Left renal pelvis (tissue), 4 donors: ENCODE data around the gene PIANP. TPM values are rescaled to one million over a fixed set of nuclear protein-coding genes. Genes with fewer than 3 reads are reported as not detected.
"Not testable (repeated sequence)": the region's sequence is repeated elsewhere in the genome, so short reads cannot be mapped to it uniquely, and the experiment has no call there.

ENCODE experiments used
- DNase-seq, 4 donors: peaks; one replicate each; pipeline ENCODE4 v3.0.0-alpha.2; 2013; ENCODE audit warnings: low read depth in 4 of 4, low spot score in 3 of 4
- polyA plus RNA-seq, 4 donors: library from polyadenylated mRNA; unstranded; fragments of 120-200 nt; gene quantifications; one replicate each; pipeline ENCODE4 v1.2.1, GENCODE V29; 2013; ENCODE audit not compliant: insufficient read length in 4 of 4

PIANP gene
- polyA plus RNA-seq, 4 donors, result 10.4 to 16.3 (median 14.3) TPM

- not testable (repeated sequence) for DNase-seq
These were observed 7.7 kb upstream of the PIANP start for GRCh38 chr12:6708351-6708750.

- no peak for DNase-seq
These were observed 3.0 kb upstream of the PIANP start for GRCh38 chr12:6703631-6704030.

DNA sequence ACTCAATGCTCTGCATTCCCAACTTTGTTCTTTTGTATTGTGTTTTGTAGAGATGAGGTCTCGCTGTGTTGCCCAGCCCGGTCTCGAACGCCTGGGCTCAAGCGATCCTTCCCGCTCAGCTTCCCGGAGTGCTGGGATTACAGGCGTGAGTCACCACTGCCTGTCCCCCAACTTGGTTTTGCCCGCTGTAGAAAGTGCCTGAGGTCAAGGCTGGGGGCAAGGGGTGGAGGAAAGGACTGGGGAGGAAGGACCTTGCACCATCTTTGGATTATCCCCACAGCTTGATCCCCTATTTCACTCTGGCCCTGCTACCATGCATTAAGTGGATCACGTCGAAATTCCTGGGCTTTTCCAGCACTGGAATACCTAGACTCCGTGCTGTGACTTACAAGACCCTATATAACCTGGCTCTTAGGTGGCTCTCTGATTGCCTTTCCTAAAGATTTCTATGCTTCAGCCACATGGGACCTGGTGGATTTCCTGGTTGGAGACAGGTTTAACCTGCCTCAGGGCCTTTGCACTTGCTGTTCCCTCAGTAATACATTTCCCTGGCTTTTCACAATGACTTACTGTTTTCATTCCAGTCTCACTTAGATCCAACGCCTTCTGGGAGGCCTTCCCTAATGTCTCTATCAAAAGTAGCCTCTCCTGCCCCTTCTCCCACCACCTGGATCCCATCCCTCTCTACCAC, 608 bp upstream of the PIANP start:
- no peak for DNase-seq

GRCh38 chr12:6699989-6700645, 498 bp downstream of the PIANP start:
- no peak for DNase-seq

- no peak for DNase-seq
These were observed 1.2 kb downstream of the PIANP start for GRCh38 chr12:6699259-6699988.

GRCh38 chr12:6698352-6699046, 2.1 kb downstream of the PIANP start:
- DNase-seq, result no peak

DNA sequence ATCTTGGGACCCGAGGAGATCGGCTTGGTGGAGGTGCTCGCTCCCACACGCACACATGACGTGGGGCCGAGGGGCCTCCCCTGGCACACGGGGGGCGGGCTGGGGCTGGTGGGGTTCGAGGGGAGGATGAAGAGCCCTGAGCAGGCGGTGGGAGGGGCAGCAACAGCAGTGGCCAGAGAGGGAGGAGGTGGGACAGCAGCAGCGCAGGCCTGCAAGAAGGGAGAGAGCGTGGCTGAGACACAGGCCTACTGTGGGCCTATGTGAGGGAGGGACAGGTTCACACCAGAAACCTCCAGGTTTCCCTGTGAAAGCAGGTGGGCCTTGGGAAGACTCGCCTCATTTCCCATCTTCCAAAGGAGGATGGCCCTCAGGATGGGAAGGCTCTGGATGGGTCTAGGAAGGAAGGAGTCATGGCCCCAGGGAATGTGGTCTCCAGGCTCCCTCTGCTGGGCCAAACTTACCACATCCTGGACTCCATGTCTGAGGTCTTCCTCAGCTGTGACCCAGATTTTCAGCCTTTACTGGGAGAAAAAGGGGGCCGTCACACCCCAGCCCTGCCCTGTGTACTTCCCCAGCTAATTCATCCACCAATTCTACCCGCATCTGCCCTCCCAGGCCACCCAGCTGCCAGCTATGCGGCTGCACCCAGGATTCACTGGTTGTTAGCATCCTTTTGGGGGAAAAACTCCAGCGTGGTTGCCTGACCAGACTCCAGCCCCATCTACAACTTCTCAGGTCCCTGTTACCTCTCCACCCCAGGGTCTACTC, 2.8 kb downstream of the PIANP start:
- DNase-seq, result no peak

- DNase-seq, result no peak
These were observed 3.7 kb downstream of the PIANP start for GRCh38 chr12:6696690-6697583.

- DNase-seq, result no peak
These were observed 5.1 kb downstream of the PIANP start for GRCh38 chr12:6695313-6696045.

GRCh38 chr12:6694701-6695100, 5.9 kb downstream of the PIANP start:
- no peak for DNase-seq

GRCh38 chr12:6693832-6694355, 6.7 kb downstream of the PIANP start:
- no peak for DNase-seq

GRCh38 chr12:6692888-6693287, 7.7 kb downstream of the PIANP start:
- DNase-seq, result no peak

DNA sequence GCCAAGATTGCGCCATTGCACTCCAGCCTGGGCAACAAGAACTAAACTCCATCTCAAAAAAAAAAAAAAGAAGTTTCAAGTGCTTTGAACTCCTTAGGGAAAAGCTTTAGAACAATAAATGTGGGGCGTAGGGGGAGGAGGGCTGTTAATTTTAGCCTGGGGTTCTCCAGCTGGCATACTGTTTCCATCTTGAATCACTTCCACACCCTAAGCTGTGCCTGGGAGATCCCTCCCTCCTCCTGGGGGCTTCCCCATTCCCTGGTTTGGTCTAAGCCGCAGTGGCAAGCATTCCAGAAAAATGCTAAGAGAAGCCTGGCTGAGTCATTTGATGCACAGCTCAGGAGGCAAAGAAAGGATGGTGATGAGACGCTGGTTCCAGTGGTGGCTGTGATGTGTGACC, 9.1 kb downstream of the PIANP start:
- no peak for DNase-seq

DNA sequence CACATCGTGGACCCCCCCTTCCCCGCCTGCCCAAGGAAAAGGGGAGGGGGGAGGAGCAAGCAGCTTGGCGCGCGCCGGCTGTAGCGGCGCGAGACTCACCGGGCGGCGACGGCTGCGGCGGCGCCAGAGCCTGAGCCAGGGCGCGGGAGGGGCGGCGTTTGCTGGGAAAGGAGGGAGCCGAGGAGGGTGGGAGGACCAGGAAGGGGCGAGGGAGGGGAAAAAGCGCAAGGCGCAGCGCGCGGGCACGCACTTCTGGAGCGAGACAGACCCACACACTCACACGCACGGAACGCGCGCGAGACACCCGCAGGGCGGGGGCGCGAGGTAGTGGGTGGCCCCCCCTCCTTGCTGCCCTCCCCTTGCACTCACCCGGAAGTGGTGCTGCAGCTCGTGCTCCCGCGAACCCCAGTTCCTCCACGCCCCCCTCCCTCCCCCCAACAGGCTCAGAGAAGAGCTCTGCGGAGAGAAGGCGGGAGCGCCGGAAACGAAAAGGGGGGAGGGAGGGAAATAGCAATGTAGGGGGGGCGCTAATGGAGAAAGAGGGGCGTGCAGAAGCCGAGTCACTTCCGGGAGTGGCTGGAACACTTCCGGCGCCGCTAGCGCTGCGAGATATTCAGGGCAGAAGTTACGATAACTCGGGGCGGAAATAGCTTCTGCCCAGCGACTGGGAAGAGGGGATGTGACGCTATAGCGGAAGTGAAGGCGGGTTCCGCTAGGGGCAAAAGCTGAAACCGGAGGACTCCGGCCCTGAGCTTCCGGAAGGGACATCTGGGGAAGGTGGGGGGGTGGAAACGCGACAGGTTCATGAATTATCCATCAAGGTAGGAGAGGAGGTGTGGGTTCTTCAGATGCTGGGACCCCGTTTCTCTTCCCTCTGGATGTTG, 11.4 kb downstream of the PIANP start, which contains the start of gene ZNF384:
Gene ZNF384, minus strand, starts transcription at position 377 of the 884 bp plus-strand sequence. CDS start 9,855 bp downstream, outside the sequence.
- peak; percentile 98 to 99 (median 98) for DNase-seq

DNA sequence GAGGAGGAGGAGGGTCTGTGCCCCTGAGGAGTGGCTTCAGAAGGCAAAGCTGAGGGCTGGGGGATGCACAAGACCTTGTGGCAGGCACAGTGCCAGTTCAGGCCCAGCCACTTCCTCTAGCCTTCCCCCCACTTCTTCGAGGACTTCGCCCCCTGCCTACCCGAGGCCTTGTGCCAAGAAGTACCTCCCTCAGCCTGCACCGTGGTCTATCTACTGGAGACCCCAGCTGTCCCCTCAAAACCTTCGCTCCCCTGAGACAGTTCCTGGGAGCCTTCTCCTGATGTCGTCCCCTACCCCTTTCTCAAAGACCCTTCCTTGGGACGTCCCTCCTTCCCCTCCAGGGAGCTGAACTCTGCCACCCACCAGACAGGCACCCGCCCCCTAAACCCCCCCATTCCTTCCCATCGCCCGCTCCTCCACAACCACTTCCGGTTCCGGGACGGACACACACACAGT, 12.0 kb downstream of the PIANP start:
- DNase-seq, result peak in 1 of 4 donors; percentile 75

GRCh38 chr12:6685814-6686213, 14.8 kb downstream of the PIANP start:
- no peak for DNase-seq

DNA sequence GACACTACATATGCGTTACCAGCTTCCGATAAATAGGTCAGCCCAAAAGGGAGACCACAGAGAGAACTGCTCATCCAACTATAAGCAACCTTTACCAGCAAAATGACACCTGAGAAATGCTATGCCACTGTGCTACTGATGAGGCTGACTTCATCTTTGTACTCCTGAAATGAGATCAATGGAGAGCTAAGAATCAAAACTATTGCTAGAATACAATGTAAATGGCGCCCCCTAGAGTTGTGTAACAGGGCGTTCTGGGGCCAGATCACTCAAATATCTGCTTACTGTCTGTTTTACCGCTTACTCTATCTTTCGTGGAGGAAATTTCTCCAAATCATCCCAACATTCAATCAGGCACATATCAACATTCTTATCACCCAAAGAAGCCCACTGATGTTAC, 16.0 kb downstream of the PIANP start:
- no peak for DNase-seq
